ENCODE data around the gene CD2BP2. TPM values are rescaled to one million over a fixed set of nuclear protein-coding genes. Genes with fewer than 3 reads are reported as not detected.

CD2BP2 gene
- total and polyA plus RNA-seq, 2 of the 13 experiments (the other 11 are each of a cell fraction or from before 2014, with no cell fraction given): 24.9 to 54.6 TPM

DNA sequence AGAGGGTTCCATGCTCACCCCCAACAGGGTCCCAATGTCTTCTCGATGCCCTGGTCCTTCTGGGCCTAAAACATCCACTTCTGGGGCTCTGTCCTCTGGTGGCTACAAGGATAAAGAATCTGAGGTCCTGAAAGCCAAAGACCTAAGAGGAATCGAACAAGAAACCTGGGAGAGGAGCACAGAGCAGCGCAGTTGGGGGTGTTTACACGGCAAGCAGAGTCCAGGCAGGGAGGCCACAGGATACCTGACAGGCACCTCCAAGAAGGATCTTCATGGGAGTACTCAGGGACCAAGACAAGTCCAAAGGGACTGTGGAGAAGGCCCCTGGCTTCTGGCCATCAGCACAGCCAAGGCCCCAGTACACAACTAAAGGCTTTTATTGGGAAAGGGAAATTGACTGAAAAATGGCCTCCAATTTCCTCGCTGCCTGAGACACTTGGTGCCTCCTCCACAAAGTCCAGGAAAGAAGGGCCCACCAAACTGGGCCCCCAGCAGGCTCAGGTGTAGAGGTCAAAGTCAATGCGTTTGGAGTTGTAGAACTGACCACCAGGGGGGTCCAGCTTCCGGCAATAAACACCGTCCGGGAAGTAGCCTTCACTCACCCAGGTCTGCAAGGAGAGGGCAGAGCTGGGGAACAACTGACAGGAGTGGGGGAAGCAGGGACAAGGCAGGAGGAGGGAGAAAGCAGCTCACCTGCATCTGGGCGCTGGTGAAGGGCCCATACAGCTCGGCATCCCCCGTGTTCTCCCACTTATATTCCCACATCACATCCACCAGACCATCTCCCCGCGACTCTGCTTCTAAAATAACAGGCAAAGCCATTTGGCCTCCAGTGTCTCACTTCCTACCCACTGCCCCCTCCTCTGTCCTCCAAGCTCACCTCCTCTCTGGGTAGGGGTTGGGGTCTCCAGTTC lies 2.4 kb downstream of the CD2BP2 start (continued):
- TF ChIP-seq, protein P1, sequence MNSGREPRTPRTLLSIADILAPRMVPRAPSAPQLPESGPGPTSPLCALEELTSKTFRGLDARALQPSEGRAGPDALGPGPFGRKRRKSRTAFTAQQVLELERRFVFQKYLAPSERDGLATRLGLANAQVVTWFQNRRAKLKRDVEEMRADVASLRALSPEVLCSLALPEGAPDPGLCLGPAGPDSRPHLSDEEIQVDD (CRISPR knock-in tag; IDR thresholded peaks at IDR 0.05; ENCODE audit: borderline replicate concordance): no peak
- TF ChIP-seq KDM5B (CRISPR knock-in tag; IDR thresholded peaks at IDR 0.05; ENCODE audit: borderline replicate concordance) (no peak), GABPB1 (CRISPR knock-in tag; IDR thresholded peaks at IDR 0.05) (peak; percentile 52; the same call in 1 of the 2 replicates), SETDB1 (CRISPR knock-in tag; IDR thresholded peaks at IDR 0.05; ENCODE audit: borderline replicate concordance) (no peak), MZF1 (CRISPR knock-in tag; IDR thresholded peaks at IDR 0.05; ENCODE audit: borderline replicate concordance) (no peak; the same call in 1 of the 2 replicates), HIVEP1 (CRISPR knock-in tag; IDR thresholded peaks at IDR 0.05) (no peak), ZNF33A (CRISPR knock-in tag; IDR thresholded peaks at IDR 0.05; ENCODE audit: borderline replicate concordance) (no peak), HDAC2 (CRISPR knock-in tag; IDR thresholded peaks at IDR 0.05) (no peak), ZNF230 (CRISPR knock-in tag; IDR thresholded peaks at IDR 0.05) (no peak), ELF1 (CRISPR knock-in tag; IDR thresholded peaks at IDR 0.05) (peak; percentile 76), ZNF644 (CRISPR knock-in tag; IDR thresholded peaks at IDR 0.05; ENCODE audit: low read depth) (no peak), ZNF44 (CRISPR knock-in tag; IDR thresholded peaks at IDR 0.05) (no peak), ZNF619 (CRISPR knock-in tag; IDR thresholded peaks at IDR 0.05) (no peak)
- TF ChIP-seq, protein P2, sequence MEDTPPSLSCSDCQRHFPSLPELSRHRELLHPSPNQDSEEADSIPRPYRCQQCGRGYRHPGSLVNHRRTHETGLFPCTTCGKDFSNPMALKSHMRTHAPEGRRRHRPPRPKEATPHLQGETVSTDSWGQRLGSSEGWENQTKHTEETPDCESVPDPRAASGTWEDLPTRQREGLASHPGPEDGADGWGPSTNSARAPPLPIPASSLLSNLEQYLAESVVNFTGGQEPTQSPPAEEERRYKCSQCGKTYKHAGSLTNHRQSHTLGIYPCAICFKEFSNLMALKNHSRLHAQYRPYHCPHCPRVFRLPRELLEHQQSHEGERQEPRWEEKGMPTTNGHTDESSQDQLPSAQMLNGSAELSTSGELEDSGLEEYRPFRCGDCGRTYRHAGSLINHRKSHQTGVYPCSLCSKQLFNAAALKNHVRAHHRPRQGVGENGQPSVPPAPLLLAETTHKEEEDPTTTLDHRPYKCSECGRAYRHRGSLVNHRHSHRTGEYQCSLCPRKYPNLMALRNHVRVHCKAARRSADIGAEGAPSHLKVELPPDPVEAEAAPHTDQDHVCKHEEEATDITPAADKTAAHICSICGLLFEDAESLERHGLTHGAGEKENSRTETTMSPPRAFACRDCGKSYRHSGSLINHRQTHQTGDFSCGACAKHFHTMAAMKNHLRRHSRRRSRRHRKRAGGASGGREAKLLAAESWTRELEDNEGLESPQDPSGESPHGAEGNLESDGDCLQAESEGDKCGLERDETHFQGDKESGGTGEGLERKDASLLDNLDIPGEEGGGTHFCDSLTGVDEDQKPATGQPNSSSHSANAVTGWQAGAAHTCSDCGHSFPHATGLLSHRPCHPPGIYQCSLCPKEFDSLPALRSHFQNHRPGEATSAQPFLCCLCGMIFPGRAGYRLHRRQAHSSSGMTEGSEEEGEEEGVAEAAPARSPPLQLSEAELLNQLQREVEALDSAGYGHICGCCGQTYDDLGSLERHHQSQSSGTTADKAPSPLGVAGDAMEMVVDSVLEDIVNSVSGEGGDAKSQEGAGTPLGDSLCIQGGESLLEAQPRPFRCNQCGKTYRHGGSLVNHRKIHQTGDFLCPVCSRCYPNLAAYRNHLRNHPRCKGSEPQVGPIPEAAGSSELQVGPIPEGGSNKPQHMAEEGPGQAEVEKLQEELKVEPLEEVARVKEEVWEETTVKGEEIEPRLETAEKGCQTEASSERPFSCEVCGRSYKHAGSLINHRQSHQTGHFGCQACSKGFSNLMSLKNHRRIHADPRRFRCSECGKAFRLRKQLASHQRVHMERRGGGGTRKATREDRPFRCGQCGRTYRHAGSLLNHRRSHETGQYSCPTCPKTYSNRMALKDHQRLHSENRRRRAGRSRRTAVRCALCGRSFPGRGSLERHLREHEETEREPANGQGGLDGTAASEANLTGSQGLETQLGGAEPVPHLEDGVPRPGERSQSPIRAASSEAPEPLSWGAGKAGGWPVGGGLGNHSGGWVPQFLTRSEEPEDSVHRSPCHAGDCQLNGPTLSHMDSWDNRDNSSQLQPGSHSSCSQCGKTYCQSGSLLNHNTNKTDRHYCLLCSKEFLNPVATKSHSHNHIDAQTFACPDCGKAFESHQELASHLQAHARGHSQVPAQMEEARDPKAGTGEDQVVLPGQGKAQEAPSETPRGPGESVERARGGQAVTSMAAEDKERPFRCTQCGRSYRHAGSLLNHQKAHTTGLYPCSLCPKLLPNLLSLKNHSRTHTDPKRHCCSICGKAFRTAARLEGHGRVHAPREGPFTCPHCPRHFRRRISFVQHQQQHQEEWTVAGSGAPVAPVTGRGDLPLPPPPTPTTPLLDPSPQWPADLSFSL (CRISPR knock-in tag; IDR thresholded peaks at IDR 0.05): no peak
- TF ChIP-seq, protein P3, sequence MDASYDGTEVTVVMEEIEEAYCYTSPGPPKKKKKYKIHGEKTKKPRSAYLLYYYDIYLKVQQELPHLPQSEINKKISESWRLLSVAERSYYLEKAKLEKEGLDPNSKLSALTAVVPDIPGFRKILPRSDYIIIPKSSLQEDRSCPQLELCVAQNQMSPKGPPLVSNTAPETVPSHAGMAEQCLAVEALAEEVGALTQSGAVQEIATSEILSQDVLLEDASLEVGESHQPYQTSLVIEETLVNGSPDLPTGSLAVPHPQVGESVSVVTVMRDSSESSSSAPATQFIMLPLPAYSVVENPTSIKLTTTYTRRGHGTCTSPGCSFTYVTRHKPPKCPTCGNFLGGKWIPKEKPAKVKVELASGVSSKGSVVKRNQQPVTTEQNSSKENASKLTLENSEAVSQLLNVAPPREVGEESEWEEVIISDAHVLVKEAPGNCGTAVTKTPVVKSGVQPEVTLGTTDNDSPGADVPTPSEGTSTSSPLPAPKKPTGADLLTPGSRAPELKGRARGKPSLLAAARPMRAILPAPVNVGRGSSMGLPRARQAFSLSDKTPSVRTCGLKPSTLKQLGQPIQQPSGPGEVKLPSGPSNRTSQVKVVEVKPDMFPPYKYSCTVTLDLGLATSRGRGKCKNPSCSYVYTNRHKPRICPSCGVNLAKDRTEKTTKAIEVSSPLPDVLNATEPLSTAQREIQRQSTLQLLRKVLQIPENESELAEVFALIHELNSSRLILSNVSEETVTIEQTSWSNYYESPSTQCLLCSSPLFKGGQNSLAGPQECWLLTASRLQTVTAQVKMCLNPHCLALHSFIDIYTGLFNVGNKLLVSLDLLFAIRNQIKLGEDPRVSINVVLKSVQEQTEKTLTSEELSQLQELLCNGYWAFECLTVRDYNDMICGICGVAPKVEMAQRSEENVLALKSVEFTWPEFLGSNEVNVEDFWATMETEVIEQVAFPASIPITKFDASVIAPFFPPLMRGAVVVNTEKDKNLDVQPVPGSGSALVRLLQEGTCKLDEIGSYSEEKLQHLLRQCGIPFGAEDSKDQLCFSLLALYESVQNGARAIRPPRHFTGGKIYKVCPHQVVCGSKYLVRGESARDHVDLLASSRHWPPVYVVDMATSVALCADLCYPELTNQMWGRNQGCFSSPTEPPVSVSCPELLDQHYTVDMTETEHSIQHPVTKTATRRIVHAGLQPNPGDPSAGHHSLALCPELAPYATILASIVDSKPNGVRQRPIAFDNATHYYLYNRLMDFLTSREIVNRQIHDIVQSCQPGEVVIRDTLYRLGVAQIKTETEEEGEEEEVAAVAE (CRISPR knock-in tag; IDR thresholded peaks at IDR 0.05; ENCODE audit: borderline replicate concordance): peak; percentile 65; the same call in 1 of the 2 replicates
- TF ChIP-seq, protein P4, sequence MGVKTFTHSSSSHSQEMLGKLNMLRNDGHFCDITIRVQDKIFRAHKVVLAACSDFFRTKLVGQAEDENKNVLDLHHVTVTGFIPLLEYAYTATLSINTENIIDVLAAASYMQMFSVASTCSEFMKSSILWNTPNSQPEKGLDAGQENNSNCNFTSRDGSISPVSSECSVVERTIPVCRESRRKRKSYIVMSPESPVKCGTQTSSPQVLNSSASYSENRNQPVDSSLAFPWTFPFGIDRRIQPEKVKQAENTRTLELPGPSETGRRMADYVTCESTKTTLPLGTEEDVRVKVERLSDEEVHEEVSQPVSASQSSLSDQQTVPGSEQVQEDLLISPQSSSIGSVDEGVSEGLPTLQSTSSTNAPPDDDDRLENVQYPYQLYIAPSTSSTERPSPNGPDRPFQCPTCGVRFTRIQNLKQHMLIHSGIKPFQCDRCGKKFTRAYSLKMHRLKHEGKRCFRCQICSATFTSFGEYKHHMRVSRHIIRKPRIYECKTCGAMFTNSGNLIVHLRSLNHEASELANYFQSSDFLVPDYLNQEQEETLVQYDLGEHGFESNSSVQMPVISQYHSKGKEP (CRISPR knock-in tag; IDR thresholded peaks at IDR 0.05): no peak
